Loucy (cell line): Measurements from ENCODE around the gene RASSF7.

Experiments used
- H2AFZ ChIP-seq: fragments of 200-600 bp; sonication (generic); 2 replicates; pipeline ENCODE4 v1.6.0; 2016; ENCODE audit warnings: antibody characterized with exemption, mild to moderate bottlenecking, low read length, moderate library complexity
- H3F3A ChIP-seq: fragments of 200-600 bp; 2 replicates; pipeline ENCODE4 v1.6.0; 2016; ENCODE audit warnings: antibody characterized with exemption, low read depth, mild to moderate bottlenecking
- H3K27me3 ChIP-seq: fragments of 200-600 bp; sonication (generic); 2 replicates; pipeline ENCODE4 v1.6.1; 2014; ENCODE audit warnings: low read length, mild to moderate bottlenecking; ENCODE audit not compliant: insufficient read depth, poor library complexity, severe bottlenecking
- H3K36me3 ChIP-seq: fragments of 200-600 bp; sonication (generic); 2 replicates; pipeline ENCODE4 v1.6.1; 2016; ENCODE audit warnings: low read length; ENCODE audit not compliant: insufficient read depth
- H3K4me1 ChIP-seq: fragments of 200-600 bp; sonication (generic); 2 replicates; pipeline ENCODE4 v1.5.1; 2014; ENCODE audit warnings: low read length, mild to moderate bottlenecking; ENCODE audit not compliant: insufficient read depth, poor library complexity, severe bottlenecking
- H3K4me2 ChIP-seq: fragments of 200-600 bp; sonication (generic); 2 replicates; pipeline ENCODE4 v1.6.0; 2014; ENCODE audit warnings: antibody characterized with exemption, low read length, low read depth, mild to moderate bottlenecking; ENCODE audit not compliant: poor library complexity, severe bottlenecking
- H3K4me3 ChIP-seq: fragments of 200-600 bp; sonication (generic); 2 replicates; pipeline ENCODE4 v1.5.1; 2014; ENCODE audit warnings: low read length, mild to moderate bottlenecking, mixed read lengths; ENCODE audit not compliant: poor library complexity, severe bottlenecking
- H3K79me2 ChIP-seq: fragments of 200-600 bp; sonication (generic); 2 replicates; pipeline ENCODE4 v1.6.1; 2014; ENCODE audit warnings: low read length; ENCODE audit not compliant: insufficient read depth
- H3K9ac ChIP-seq: fragments of 200-600 bp; sonication (generic); 2 replicates; pipeline ENCODE4 v1.6.0; 2014; ENCODE audit warnings: mild to moderate bottlenecking, low read depth, low read length, moderate library complexity; ENCODE audit not compliant: poor library complexity, severe bottlenecking
- H3K9me2 ChIP-seq: fragments of 200-600 bp; sonication (generic); replicated peaks from 2 replicates; pipeline ENCODE4 v1.6.1; 2016; ENCODE audit warnings: low read depth, low read length, mixed read lengths
- H3K9me3 ChIP-seq: fragments of 200-600 bp; sonication (generic); 2 replicates; pipeline ENCODE4 v1.6.1; 2014; ENCODE audit warnings: mild to moderate bottlenecking, antibody characterized with exemption, low read length, low read depth; ENCODE audit not compliant: insufficient read depth
- H4K20me1 ChIP-seq: fragments of 200-600 bp; sonication (generic); 2 replicates; pipeline ENCODE4 v1.6.0; 2014; ENCODE audit warnings: antibody characterized with exemption, low read length, mild to moderate bottlenecking; ENCODE audit not compliant: insufficient read depth, poor library complexity, severe bottlenecking
- EZH2phosphoT487 ChIP-seq: fragments of 200-600 bp; IDR thresholded peaks from 2 replicates; pipeline ENCODE4 v1.6.1; 2018; ENCODE audit warnings: antibody characterized with exemption, mild to moderate bottlenecking, moderate library complexity, borderline replicate concordance
- TF ChIP-seq, protein P1 (sequence below): fragments of 200-600 bp; sonication (generic); conservative IDR thresholded peaks from 2 replicates; pipeline ENCODE4 v1.5.1; 2014; ENCODE audit warnings: mild to moderate bottlenecking, antibody characterized with exemption, low read length

RASSF7 gene

DNA sequence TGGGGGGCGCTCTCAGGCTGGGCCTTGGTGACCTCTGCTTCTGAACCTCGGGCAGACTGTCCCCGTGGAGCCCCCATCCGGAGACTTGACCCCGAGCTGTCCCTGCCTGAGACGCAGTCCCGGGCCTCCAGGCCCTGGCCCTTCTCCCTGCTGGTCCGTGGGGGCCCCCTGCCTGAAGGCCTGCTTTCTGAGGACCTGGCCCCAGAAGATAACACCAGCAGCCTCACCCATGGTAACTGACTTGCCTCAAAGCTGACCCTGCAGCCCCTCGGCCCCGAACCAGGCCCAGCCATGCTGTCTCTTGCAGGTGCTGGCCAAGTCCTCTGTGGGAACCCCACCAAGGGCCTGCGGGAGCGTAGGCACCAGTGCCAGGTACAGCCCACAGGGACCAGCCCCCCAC, 9.2 kb upstream of the RASSF7 start:
- no peak for TF ChIP-seq EZH2phosphoT487
- TF ChIP-seq, protein P1, sequence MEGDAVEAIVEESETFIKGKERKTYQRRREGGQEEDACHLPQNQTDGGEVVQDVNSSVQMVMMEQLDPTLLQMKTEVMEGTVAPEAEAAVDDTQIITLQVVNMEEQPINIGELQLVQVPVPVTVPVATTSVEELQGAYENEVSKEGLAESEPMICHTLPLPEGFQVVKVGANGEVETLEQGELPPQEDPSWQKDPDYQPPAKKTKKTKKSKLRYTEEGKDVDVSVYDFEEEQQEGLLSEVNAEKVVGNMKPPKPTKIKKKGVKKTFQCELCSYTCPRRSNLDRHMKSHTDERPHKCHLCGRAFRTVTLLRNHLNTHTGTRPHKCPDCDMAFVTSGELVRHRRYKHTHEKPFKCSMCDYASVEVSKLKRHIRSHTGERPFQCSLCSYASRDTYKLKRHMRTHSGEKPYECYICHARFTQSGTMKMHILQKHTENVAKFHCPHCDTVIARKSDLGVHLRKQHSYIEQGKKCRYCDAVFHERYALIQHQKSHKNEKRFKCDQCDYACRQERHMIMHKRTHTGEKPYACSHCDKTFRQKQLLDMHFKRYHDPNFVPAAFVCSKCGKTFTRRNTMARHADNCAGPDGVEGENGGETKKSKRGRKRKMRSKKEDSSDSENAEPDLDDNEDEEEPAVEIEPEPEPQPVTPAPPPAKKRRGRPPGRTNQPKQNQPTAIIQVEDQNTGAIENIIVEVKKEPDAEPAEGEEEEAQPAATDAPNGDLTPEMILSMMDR = no peak
- H3K9me3 ChIP-seq = no peaks in the 10 kb centered on the region
- no peaks in the 10 kb centered on the region for H3F3A ChIP-seq
- no peak overlapping the region for H3K9ac ChIP-seq
- H3K4me1 ChIP-seq = peaks cover 7% of the 10 kb centered on the region
- H3K4me3 ChIP-seq = no peak overlapping the region
- no peaks in the 10 kb centered on the region for H3K27me3 ChIP-seq
- no peaks in the 10 kb centered on the region for H4K20me1 ChIP-seq
- H3K36me3 ChIP-seq = no peaks in the 10 kb centered on the region
- H2AFZ ChIP-seq = no peak overlapping the region
- no peak overlapping the region for H3K4me2 ChIP-seq
- H3K9me2 ChIP-seq = no peaks in the 10 kb centered on the region
- no peaks in the 10 kb centered on the region for H3K79me2 ChIP-seq

DNA sequence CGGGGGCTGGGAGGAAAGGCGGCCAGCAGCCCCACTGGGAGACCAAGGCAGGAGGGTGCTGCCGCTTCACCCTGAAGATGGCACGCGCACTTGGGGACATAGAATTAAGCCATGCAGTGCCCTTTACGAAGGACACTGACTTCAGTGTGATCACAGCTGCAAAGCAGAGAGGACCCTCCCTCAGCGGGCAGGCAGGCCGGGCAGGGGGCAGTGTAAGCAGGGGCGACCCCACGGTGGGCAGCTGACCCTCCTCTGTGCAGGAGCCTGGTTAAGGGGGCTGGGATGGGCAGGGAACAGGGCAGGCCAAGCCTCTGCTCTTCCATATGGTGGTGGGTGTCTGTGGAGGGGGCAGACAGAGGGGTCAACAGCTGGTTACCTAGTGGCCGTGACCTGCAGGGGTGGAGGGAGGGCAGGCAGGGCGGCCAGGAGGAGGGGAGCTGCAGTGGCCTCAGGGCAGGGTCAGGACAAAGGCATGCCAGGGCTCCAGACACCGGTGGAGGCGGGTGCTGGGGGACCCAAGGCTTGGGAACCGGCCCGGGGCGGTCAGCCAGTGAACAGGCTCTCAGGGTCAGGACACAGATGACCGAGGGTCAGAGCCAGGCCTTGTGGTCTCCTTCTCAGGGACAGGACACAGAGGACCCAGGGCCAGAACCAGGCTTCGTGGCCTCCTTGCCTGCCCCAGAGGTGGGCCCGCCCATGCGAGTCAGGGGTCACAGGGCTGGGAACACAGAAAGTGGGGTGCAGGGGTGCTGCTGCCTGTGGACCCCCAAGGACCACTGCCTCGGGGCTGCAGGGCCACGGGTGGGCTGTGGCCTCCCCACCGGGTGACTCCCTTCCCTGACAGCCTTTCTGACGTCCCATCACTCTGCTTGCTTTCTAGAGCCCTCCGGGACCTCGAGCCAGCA, 7.4 kb upstream of the RASSF7 start:
- Histone ChIP-seq H3K4me2 (no peak overlapping the region), H3K27me3 (no peaks in the 10 kb centered on the region), H3K4me1 (peaks cover 7% of the 10 kb centered on the region), H3K9me2 (no peaks in the 10 kb centered on the region), H3K9ac (no peak overlapping the region), H3K36me3 (no peaks in the 10 kb centered on the region), H3K79me2 (no peaks in the 10 kb centered on the region), H2AFZ (no peak overlapping the region), H3K9me3 (no peaks in the 10 kb centered on the region), H3K4me3 (no peak overlapping the region), H3F3A (no peaks in the 10 kb centered on the region), H4K20me1 (no peaks in the 10 kb centered on the region)
- TF ChIP-seq, protein P1 = no peak
- no peak for TF ChIP-seq EZH2phosphoT487

DNA sequence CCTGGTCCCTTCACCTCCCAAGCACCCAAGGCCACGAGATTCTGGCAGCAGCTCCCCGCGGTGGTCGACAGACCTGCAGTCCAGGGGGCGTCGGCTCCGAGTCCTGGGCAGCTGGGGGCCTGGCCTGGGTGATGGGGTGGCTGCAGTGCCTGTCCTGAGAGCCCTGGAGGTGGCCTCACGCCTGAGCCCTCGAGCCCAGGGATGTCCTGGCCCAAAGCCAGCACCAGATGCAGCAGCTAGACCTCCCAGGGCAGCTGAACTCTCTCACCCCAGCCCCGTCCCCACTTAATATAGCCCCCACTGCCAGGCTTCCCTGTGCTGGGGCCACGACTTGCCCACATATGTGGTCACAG, 6.8 kb upstream of the RASSF7 start:
- peak overlapping the region; percentile 86 for H3K4me2 ChIP-seq
- H3K79me2 ChIP-seq = no peaks in the 10 kb centered on the region
- no peak overlapping the region for H2AFZ ChIP-seq
- peaks cover 7% of the 10 kb centered on the region for H3K4me1 ChIP-seq
- no peaks in the 10 kb centered on the region for H4K20me1 ChIP-seq
- TF ChIP-seq, protein P1 = no peak
- TF ChIP-seq EZH2phosphoT487 = no peak
- no peak overlapping the region for H3K4me3 ChIP-seq
- no peaks in the 10 kb centered on the region for H3K27me3 ChIP-seq
- no peaks in the 10 kb centered on the region for H3K9me3 ChIP-seq
- no peaks in the 10 kb centered on the region for H3K9me2 ChIP-seq
- no peaks in the 10 kb centered on the region for H3K36me3 ChIP-seq
- peak overlapping the region; percentile 58 for H3K9ac ChIP-seq
- H3F3A ChIP-seq = no peaks in the 10 kb centered on the region
